Astrocyte (in vitro differentiated cells and primary cell): ENCODE measurements around the gene FAM111B.

Source experiments
- EZH2 ChIP-seq: IDR thresholded peaks from 2 replicates; pipeline ENCODE4 v1.6.1; 2012; ENCODE audit warnings: mild to moderate bottlenecking, low read length, inconsistent platforms; ENCODE audit not compliant: insufficient read depth
- TF ChIP-seq, protein P1 (sequence below): IDR thresholded peaks from 2 replicates; pipeline ENCODE4 v1.5.1; 2011; ENCODE audit warnings: low read depth, mild to moderate bottlenecking, inconsistent platforms, low read length, moderate library complexity; ENCODE audit not compliant: insufficient read depth

DNA sequence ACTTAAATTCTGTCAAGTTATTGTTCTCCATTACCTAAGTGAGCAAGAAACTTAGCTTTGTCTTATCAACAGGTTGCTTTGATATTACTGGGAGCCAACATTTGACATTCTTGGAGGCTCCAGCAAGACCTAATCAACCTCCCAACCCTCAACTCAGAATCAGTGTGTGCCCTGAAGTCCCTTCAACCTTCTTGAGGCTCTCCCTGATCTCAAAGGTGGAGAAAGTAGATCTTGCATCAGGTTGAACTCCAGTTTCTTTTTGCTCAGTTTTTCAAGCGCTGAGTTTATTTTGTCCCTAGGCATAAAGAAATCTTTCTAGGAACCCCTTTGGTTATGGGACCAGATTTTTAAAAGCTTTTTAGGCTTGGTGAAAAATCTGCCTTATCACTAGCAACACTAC, 37.1 kb downstream of the FAM111B start:
- TF ChIP-seq, protein P1, sequence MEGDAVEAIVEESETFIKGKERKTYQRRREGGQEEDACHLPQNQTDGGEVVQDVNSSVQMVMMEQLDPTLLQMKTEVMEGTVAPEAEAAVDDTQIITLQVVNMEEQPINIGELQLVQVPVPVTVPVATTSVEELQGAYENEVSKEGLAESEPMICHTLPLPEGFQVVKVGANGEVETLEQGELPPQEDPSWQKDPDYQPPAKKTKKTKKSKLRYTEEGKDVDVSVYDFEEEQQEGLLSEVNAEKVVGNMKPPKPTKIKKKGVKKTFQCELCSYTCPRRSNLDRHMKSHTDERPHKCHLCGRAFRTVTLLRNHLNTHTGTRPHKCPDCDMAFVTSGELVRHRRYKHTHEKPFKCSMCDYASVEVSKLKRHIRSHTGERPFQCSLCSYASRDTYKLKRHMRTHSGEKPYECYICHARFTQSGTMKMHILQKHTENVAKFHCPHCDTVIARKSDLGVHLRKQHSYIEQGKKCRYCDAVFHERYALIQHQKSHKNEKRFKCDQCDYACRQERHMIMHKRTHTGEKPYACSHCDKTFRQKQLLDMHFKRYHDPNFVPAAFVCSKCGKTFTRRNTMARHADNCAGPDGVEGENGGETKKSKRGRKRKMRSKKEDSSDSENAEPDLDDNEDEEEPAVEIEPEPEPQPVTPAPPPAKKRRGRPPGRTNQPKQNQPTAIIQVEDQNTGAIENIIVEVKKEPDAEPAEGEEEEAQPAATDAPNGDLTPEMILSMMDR, result no peak
- no peak for TF ChIP-seq EZH2
